Fibroblast of lung (primary cell): ENCODE data around the gene IL23A.

ENCODE experiments used
- CTCF ChIP-seq, 2 donors: IDR thresholded peaks in 1 of 2; conservative IDR thresholded peaks in 1 of 2; 1 replicate in 1 of 2; 2 replicates in 1 of 2; pipeline ENCODE4 v1.5.1; 2011 to 2012; ENCODE audit warnings: low read length in 2 of 2, control low read depth in 1 of 2, inconsistent platforms in 1 of 2, low read depth in 1 of 2, mild to moderate bottlenecking in 1 of 2
- EZH2 ChIP-seq: IDR thresholded peaks from 2 replicates; pipeline ENCODE4 v1.5.1; 2012; ENCODE audit warnings: low read length, control low read depth, mild to moderate bottlenecking; ENCODE audit errors: missing control alignments

DNA sequence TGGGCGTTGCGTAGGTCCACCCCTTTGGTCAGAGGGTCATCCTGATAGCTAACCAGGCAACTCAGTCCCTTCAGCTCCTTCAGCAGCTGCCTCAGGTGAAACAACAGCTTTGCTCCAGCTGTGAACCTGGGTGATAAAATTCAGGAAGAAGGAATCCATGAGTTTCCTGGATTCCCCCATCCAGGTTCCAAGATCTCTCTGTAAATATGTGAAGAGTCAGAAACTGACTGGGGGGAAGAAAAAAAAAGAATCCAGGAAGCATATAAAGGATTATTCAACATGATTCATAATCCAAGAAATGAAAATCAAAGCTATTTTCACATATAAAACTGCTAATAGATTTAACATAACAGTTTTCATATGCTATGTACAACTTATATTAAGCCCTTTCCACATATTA lies 12.6 kb downstream of the IL23A start:
- TF ChIP-seq CTCF (conservative IDR thresholded peaks at IDR 0.05 in 1 of 2, IDR thresholded peaks at IDR 0.05 in 1 of 2; ENCODE audit: low read depth in 1 of 2, low read length in 2 of 2) (no peak), EZH2 (no peak)
